Skin epidermis (tissue), 12 donors: ENCODE measurements around the gene PLXNC1.

Source experiments
- H3K27ac ChIP-seq, 21 experiments: fragments of 200-600 bp; sonication (generic) in 11 of 21; one replicate each; pipeline ENCODE4 v1.5.0; 2020; ENCODE audit warnings: mild to moderate bottlenecking in 3 of 21, inconsistent platforms in 2 of 21, moderate library complexity in 2 of 21
- H3K4me3 ChIP-seq, 7 experiments: fragments of 200-600 bp; sonication (generic) in 2 of 7; one replicate each; pipeline ENCODE4 v1.5.0; 2020; ENCODE audit warnings: inconsistent platforms in 2 of 7, mild to moderate bottlenecking in 2 of 7, moderate library complexity in 1 of 7

The PLXNC1 gene

GRCh38 chr12:94255428-94255827 is 107.1 kb downstream of the PLXNC1 start:
- no peak overlapping the region for H3K27ac ChIP-seq
- no peak overlapping the region for H3K4me3 ChIP-seq

GRCh38 chr12:94258593-94258992 is 110.2 kb downstream of the PLXNC1 start:
- no peak overlapping the region for H3K27ac ChIP-seq
- H3K4me3 ChIP-seq = no peak overlapping the region

DNA sequence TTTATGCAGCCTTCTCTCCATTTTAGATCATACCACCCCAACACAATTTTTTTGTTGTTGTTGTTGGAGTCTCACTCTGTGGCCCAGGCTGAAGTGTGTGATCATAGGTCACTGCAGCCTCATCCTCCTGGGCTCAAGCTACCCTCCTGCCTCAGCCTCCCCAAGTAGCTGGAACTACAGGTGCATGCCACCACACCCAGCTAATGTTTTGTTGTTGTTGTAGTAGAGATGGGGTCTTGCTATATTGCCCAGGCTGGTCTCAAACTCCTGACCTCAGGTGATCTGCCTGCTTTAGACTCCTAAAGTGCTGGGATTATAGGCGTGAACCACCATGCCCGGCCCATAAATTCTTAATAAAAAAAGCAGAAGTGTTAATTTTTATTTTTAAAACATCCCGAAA is 111.6 kb downstream of the PLXNC1 start:
- Histone ChIP-seq H3K4me3 (no peak overlapping the region), H3K27ac (no peak overlapping the region)

GRCh38 chr12:94260717-94261116 is 112.3 kb downstream of the PLXNC1 start:
- H3K4me3 ChIP-seq = no peak overlapping the region
- H3K27ac ChIP-seq = peak overlapping the region in 2 of 21 experiments; percentile 80 to 95

DNA sequence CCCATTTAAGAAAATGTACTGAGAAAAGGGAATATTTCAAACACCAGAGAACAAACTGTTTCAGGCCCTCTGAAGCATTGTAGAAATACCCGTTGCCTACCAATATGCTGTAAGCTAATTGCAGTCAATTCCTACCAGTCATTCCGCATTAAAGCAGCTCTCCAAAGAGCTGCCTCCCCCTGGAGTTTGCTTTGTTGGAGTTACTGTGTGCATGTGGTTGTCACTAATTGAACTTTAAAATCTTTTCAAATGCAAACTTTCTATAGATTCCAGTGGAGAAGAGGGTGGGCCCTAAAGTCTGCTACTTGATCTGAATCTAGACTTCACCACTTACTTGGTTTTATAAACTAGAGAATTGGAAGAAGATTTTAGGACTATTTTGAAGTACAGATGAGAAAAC is 112.7 kb downstream of the PLXNC1 start:
- no peak overlapping the region for H3K4me3 ChIP-seq
- H3K27ac ChIP-seq = peak overlapping the region in 4 of 21 experiments; percentile 80 to 95 (median 90)

- Histone ChIP-seq H3K27ac (peak overlapping the region in 19 of 21 experiments; percentile 67 to 95 (median 79)), H3K4me3 (peak overlapping the region in 5 of 7 experiments; percentile 35 to 56 (median 46))
Observed at GRCh38 chr12:94261786-94262185, 113.4 kb downstream of the PLXNC1 start.

DNA sequence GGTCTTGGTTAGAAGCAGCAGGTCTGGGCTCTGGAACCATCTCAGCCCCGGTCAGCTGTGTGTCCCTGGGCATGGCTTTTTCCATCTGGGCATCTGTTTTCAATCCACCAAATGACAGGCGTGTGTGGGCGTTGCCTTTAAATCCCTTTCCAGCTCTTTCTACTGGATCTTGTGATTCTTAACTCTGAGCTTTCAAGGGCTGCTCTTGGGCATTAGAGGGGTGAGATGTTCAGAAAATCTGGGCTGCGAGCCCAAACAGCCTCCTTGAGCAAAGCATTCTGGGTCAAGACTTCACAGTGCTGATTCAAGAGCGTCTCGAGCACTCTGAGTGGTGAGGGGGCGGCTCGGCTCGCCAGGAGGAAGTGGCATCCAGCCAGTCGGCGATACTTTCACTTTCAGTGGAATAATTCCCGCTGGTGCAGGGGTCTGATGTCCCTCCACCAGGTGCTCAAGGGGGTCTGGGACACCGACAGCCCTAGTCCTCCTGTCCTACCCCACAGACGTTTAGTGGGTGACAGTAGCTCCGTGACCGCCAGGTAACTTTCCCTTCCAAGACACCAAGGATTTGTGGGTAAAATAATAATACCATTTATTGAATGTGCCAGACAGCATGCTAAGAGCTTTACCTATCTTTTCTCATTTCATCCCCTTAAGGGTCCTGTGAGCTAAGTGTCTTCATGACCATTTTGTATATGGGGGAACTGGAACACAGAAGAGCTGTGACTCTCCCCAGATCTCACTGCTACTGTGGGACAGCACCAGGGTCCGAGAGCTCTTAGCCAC is 114.0 kb downstream of the PLXNC1 start:
- peak overlapping the region; percentile 35 to 56 (median 38) for H3K4me3 ChIP-seq
- H3K27ac ChIP-seq = peak overlapping the region in 20 of 21 experiments; percentile 48 to 95 (median 78)

GRCh38 chr12:94263011-94263811 is 114.8 kb downstream of the PLXNC1 start:
- peak overlapping the region in 20 of 21 experiments; percentile 48 to 95 (median 78) for H3K27ac ChIP-seq

GRCh38 chr12:94263905-94264561 is 115.7 kb downstream of the PLXNC1 start:
- H3K4me3 ChIP-seq = no peak overlapping the region
- H3K27ac ChIP-seq = peak overlapping the region in 13 of 21 experiments; percentile 24 to 95 (median 79)

More at GRCh38 chr12:94263011-94263811, 114.8 kb downstream of the PLXNC1 start:
- H3K4me3 ChIP-seq = peak overlapping the region; percentile 35 to 56 (median 38)

DNA sequence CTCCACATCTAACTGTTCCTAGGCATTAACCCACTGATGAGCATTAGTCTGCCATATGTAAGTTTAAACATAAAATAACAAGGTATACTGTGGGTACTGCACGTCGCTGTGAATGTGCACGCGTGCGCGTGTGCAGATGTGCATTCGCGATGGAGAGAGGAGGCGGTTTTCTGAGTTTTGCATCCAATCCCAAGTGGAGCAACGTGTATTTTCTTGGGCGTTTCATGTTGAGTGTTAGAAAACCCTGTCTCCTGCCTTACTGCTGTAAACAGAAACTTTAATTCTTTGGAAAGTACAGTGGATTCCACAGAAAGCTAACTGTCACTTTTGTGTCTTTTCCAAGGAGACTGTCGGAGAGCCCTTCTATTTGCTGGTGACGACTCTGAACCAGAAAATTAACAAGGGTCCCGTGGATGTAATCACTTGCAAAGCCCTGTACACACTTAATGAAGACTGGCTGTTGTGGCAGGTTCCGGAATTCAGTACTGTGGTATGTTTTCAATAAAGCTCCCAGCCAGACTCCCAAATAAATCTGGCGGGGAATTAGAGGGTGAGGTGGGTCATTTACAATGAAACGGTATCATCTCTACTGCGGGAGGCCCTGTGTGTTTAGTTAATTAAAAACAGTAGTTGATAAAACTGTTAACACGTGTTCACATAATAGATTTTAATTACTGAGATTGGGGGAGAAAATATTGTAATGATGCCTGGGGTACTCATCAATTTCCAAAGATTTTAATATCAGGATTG is 116.5 kb downstream of the PLXNC1 start:
- Histone ChIP-seq H3K27ac (peak overlapping the region in 8 of 21 experiments; percentile 18 to 95 (median 80)), H3K4me3 (no peak overlapping the region)

DNA sequence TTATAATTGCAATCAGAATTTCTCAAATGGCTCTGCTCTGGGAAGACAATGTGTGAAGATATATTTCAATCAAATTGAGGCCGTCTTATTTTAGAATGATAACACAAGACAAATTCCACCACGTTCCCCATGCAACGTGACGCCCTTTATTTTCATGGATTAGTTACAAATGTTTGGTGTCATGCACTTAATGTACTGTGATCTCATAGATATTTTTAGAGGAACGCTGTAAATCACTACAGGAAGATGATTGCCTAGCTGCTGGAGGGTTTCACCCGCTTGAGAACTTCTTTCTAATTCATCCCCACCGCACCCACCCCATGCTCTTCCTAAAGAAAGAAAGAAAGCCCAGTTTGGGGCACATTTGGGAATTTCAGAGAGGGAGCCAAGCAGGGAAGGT is 117.2 kb downstream of the PLXNC1 start:
- no peak overlapping the region for H3K4me3 ChIP-seq
- peak overlapping the region in 7 of 21 experiments; percentile 11 to 91 (median 75) for H3K27ac ChIP-seq

DNA sequence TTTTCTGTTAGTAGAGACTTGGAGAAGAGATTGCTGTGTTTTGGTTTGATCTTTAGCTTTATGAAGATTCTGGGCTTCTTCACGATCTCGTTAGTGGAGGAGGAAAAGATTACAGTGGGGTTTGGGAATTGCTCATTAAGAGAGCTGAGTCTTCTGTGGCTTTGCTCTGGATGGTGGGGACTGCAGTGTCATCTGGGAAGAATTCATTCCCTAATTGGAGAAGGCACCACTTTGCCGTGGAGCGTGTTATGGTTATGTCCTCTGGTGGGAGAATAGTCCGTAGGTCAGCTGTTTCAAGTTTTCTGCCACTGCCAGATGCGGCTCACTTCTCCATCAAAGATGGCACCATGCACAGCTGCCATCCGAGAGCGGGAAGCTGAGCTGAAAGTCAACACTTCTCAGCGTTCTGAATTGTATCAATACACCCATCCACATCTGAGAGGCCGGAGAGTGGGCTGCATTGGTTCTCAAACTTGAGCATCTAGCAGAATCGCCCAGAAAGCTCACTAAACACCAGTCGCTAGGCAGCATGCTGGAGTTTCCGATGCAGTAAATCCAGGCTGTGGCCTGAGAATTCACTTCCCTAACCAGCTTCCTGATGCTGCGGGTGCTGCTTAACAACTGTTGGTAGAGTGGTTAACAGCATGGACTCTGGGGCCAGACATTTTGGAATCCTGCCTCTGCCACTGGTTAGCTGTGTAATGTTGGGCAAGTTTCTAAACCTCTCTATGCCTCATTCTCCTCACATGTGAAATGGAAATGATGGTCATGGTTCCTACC is 117.8 kb downstream of the PLXNC1 start:
- peak overlapping the region in 15 of 21 experiments; percentile 5 to 91 (median 65) for H3K27ac ChIP-seq

DNA sequence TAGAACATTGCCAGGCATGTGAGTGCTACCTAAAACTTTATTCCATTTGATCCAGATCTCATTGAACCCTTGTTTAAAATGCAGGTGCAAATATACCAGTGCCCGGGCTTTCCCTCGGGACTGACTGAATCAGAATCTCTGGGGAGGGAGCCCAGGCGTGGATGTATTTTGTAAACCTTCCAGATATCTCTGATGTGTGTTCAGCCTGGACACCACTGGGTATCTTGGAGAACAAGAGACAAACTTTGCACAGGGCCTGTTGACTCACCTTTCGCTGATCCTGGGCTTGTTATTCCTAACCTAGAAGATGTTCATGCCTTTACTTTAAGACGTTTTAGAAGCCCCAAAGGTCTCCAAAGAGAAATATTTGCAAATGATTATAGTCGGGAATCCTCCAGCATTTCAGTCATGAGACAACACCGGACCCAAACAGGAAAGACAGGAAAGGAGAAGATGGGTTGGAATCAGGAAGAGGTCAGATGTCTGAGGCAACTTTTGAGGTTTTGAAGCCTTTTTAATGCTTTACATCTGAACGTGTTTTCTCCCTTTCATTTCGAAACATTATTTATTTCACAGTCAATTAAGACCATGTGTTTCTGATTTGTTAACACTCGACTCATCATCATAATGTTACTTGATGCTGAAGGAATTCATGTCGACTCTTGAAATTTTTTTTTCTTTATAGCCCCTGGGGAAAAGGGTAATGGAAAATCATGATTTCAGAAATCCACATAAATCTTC is 118.6 kb downstream of the PLXNC1 start:
- peak overlapping the region in 18 of 21 experiments; percentile 11 to 91 (median 60) for H3K27ac ChIP-seq
- no peak overlapping the region for H3K4me3 ChIP-seq

More for the DNA sequence above, 117.8 kb downstream of the PLXNC1 start:
- no peak overlapping the region for H3K4me3 ChIP-seq

GRCh38 chr12:94267537-94267872 is 119.1 kb downstream of the PLXNC1 start:
- Histone ChIP-seq H3K27ac (peak overlapping the region in 17 of 21 experiments; percentile 5 to 91 (median 53)), H3K4me3 (no peak overlapping the region)

DNA sequence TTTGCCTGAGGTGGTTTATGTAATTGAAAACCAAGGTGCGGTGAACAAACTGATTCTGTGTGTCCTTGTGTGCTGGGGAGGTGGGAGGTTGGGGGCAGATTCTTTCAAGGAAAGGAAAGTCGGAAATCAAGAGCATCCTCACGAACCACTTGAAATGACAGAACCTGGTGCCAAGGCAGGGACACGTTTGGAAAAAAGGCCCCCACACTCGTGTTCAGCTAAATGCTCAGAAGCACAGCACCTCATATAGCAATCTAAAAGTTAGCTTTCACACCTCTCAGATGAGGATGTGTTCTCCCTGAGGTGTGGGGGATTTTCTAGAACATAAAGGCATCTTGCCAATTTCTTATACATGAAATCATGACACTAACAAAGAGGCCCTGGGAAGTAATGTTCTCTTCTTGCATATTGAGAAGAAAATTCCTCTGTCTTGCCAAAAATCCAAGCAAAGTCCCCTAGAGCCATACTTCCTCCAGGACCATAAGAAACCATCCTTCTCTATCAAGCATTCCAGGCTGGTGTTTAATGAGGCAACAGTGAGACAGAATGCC is 119.6 kb downstream of the PLXNC1 start:
- peak overlapping the region in 15 of 21 experiments; percentile 5 to 91 (median 71) for H3K27ac ChIP-seq

GRCh38 chr12:94269316-94269999 is 121.1 kb downstream of the PLXNC1 start:
- no peak overlapping the region for H3K4me3 ChIP-seq
- no peak overlapping the region for H3K27ac ChIP-seq

More for the DNA sequence above, 119.6 kb downstream of the PLXNC1 start:
- H3K4me3 ChIP-seq = no peak overlapping the region

GRCh38 chr12:94271351-94271750 is 123.0 kb downstream of the PLXNC1 start:
- no peak overlapping the region for H3K4me3 ChIP-seq
- peak overlapping the region in 1 of 21 experiments; percentile 23 for H3K27ac ChIP-seq
